ENCODE results near the gene RAVER1.
"Not testable (repeated sequence)": the region's sequence is repeated elsewhere in the genome, so short reads cannot be mapped to it uniquely, and the experiment has no call there.

RAVER1 gene, protein sequence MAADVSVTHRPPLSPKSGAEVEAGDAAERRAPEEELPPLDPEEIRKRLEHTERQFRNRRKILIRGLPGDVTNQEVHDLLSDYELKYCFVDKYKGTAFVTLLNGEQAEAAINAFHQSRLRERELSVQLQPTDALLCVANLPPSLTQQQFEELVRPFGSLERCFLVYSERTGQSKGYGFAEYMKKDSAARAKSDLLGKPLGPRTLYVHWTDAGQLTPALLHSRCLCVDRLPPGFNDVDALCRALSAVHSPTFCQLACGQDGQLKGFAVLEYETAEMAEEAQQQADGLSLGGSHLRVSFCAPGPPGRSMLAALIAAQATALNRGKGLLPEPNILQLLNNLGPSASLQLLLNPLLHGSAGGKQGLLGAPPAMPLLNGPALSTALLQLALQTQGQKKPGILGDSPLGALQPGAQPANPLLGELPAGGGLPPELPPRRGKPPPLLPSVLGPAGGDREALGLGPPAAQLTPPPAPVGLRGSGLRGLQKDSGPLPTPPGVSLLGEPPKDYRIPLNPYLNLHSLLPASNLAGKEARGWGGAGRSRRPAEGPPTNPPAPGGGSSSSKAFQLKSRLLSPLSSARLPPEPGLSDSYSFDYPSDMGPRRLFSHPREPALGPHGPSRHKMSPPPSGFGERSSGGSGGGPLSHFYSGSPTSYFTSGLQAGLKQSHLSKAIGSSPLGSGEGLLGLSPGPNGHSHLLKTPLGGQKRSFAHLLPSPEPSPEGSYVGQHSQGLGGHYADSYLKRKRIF

DNA sequence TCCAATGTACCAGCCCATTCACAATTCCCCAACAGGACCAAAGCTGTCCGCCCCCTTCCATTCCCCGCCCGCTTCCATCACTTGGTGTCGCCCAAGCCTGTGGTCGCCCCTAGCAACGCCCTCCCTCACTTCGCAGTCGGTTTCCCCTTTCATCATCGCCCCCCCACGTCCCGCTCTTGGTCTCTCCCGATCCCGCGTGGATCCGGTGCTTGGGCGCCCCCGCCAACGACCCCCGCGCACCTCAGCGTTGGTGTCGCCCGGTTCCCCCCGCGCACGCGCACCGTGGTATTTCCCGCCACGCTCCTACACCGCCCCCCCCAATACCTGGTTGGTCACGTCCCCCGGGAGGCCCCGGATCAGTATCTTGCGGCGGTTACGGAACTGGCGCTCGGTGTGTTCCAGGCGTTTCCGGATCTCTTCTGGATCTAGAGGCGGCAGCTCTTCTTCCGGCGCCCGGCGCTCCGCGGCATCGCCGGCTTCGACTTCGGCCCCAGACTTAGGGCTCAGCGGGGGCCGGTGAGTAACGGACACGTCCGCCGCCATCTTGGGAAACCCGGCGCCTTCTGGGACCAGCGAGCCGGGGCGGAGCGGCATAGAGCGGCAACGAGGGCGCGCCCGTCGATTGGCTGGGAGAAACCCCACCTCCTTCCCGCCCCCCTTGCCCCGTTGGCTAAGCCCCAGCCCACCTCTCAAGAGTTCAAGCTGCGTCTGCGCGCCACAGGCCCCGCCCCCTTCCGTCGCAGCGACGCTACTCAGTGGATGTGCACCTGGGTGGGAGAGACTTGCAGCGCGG lies at the start of gene RAVER1:
Gene RAVER1 (minus strand): TSS at position 565 of the 793 bp plus-strand sequence. CDS start 22 bp downstream, at position 543.
- peak; percentile 87 to 92 for DNase-seq

DNA sequence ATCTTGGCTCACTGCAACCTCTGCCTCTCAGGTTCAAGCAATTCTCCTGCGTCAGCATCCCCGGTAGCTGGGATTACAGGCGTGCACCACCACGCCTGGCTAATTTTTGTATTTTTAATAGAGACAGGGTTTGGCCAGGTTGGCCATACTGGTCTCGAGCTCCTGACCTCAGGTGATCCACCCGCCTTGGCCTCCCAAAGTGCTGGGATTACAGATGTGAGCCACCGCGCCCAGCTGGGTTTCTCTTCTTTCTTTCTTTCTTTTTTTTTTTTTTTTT lies 49.8 kb upstream of the RAVER1 start:
- DNase-seq, result not testable (repeated sequence)

DNA sequence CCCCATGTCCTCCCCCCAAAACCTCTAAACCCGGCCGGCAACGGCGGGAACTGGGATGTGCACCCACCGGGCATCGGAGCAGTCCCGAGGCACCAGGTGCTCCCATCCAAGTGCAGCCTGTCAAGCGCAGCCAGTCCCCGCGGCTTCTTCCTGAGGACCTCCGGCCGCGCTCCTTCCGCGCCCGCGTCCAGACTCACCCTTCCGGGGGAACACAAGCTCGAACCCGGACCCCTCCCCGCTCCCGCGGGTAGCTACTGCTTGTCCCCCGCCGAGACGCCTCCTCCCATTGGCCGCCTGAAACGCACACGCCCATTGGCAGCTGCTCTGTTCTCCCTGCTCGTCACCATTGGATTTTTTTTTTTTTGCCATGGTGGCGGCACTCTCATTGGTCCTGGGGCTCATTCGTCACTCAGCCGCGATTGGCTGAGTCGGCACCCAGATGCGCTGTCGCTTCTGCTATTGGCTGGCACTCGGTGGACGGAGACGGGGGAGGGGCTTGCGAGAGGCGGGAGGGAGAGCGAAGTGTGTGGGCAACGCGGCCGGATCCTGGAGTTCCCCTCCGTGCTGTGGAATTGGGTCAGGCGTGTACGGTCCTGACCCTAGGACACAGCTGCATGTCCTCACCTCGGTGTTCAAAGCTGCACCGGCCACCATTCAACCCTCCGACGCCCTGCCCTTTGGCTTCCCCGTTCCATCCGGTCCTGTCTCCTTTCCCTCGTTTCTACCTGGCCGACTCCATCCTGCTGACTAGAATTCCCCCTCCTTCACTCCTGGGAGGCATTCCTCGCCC lies 47.2 kb upstream of the RAVER1 start, which contains the start of gene TYK2:
Gene TYK2 (minus strand): TSS at position 260 of the 790 bp plus-strand sequence. CDS start 2,166 bp downstream, outside the sequence.
- peak; percentile 92 to 97 for DNase-seq

DNA sequence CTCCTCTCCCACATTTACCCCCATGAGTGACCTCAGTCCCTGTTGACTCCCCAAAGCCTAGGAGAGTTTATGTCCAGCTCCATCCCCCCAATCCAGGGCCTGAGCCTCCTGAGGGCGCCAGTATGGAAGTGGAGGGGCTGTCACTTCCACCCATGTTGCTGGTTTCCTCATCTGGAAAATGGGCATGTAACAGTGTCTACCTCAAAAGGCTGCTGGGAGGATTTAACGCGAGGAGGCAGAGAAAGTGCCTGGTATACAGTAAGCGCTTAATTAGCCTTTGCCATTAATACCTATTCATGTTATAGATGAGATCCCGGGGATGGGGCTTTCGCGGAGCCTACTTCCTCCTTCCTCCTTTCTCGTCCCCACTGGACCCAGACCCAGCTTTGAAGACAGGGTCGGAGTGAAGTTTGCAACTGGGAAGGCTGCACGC lies 46.6 kb upstream of the RAVER1 start:
- DNase-seq, result no peak

DNA sequence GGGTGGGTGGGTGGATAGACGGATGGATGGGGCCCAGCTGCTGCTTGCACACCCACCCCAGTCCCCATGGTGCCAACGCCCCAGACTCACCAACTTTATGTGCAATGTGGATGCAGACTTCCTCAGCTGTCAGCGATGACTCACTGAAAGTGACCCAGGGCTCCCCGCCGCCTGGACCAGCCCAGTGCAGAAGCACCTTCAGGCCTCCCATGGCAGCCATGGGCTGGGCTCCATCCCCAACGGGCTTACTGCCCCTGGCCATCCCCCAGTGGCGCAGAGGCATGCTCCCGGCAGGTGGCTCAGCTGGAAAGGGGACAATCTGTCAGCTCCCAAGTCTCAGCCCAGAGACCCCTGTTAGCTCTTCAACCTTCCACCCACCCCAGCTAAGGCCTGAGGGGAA lies 44.8 kb upstream of the RAVER1 start:
- no peak for DNase-seq

DNA sequence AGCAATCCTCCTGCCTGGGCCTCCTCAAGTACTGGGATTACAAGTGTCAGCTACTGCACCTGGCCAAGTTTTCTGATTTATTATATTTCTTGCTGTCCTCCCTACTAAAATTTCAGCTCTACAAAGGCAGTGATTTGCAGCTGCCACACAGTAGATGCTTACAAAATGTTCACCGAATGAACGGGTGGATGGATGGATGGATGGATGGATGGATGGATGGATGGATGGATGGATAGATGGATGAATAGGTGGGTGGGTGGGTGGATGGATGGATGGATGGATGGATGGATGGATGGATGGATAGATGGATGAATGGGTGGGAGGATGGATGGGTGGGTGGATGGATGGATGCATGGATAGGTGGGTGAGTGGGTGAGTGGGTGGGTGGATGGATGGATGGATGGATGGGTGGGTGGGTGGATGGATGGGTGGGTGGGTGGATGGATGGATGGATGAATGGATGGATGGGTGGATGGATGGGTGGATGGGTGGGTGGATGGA lies 43.9 kb upstream of the RAVER1 start:
- not testable (repeated sequence) for DNase-seq

DNA sequence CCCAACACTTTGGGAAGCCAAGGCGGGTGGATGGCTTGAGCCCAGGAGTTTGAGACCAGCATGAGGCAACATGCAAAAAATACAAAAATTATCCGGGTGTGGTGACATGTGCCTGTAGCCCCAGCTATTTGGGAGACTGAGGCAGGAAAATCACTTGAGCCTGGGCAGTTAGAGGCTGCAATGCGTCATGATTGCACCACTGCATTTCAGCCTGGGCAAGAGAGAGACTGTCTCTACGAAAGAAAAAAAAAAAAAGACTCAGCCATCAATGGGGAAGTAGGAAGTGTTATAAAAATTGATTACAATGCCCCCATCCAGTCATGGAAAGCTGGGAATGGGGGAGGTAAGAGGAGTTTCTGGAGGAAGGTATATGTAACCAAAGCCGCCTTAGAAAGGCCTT lies 41.6 kb upstream of the RAVER1 start:
- DNase-seq, result no peak

DNA sequence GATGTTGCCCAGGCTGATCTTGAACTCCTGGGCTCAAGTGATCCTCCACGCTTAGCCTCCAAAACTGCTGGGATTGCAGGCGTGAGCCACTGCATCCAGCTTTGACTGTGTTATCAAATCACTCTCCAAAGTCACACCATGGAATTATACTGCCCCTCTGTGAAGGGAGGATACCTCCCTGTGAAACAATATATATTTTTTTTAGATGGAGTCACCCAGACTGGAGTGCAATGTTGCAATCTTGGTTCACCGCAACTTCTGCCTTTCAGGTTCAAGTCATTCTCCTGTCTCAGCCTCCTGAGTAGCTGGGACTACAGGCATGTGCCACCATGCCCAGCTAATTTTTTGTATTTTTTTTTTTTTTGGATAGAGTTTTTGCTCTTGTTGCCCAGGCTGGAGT lies 39.4 kb upstream of the RAVER1 start:
- peak; percentile 74 to 80 for DNase-seq

DNA sequence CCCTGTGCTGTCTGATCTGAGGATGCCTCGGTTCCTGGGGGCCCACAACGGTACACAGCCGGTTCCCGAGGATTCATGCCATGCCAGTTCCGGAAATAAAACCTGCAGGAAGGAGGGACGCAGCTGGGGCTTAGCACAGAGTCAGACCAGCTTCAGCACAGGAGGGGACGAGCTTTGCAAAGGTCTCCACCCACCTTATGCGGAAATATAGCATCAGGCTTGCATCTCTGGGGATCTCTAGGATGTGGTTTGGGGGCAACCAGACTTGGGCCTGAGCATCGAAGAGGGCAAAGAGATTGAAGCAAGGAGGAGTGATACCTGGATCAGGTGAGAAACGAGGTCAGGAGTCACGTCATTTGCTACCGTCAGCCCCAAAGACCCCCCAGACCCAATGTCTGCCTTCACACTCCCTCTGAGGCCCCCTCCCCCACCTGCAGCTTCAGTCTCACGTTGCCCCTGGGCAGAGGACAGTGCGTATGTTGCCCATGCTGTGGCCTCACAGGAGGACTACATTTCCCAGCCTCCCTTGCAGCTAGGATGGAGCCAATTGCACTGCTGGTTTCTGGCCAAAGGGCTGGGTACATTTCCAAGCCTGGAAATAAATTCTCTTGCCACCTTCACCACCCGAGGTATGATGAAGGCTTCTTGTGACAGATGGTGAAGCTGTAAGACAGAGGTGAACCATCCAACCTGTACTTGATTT lies 34.9 kb upstream of the RAVER1 start:
- no peak for DNase-seq

DNA sequence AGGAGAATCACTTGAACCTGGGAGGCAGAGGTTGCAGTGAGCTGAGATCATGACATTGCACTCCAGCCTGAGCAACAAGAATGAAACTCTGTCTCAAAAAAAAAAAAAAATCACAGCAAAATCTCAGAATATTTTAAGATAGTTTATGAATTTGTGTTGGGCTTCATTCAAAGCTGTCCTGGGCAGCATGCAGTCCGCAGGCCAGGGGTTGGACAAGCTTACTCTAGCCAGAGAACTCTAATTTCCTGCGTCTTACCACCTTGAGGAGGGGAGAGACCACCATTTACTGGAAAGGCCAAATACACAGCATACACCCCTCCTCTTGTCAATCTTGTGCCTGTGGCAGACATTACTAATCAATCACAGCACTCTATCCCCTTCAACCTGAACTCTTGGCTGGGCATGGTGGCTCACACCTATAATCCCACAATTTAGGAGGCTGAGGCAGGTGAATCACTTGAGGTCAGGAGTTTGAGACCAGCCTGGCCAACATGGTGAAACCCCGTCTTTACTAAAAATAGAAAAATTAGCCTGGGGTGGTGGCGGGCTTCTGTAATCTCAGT lies 33.7 kb upstream of the RAVER1 start:
- DNase-seq, result not testable (repeated sequence)

DNA sequence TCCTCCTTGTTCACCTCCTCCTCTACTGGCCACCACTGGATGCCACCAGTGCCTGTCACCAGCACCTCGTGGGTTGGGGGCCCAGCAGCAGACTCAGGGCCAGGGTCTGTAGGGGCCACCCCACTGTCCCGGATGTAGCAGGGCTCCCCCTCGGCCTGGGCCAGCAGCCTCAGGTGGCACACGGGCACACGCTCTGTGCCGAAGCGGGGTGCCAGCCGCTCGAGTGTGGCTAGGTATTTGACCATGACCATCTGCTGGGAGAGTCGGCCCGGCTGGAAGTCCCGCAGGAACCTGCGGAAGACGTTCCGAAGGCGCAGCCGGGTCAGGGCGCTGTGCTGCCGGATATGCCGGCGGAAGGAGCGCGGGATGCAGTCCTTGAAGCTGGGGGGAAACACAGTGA lies 32.2 kb upstream of the RAVER1 start:
- no peak for DNase-seq

DNA sequence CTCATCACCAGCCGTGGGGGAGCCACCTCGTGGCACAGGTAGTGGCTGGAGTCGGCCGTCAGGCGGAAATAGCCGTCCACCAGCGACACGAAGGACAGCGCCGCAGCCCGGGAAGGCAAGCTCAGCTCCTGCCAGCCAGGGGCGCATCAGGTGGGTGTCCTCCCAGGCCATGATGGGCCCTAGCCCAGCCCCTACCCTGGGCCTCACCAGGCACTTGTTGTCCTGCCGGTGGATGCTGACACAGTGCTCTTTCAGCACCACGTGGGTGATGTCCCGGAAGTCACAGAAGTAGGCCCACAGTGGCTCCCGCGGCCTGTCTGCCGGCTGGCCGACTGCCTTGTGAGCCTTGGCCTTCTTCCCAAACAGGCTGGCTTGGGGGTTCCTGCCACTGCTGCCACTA lies 31.3 kb upstream of the RAVER1 start:
- DNase-seq, result no peak

DNA sequence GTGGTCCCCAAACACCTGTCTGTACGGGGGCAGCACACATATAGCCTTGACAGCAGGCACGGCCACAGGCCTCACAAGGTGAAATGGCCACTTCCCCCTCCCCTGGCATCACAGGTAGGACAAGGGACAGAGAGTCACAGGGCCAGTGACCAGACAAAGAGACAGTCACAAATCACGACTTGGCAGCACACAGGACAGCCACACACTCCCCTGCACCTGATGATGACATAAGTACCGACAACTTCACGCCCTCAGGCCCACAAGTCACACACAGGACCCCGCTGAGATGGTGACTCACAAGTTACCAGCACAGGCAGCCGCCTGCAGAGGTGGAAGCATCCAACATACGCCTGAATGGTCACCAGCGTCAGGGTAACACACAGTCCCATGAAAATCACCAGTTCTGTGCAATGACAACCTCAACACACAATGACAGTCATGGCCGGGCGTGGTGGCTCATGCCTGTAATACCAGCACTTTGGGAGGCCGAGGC lies 30.5 kb upstream of the RAVER1 start:
- no peak for DNase-seq

DNA sequence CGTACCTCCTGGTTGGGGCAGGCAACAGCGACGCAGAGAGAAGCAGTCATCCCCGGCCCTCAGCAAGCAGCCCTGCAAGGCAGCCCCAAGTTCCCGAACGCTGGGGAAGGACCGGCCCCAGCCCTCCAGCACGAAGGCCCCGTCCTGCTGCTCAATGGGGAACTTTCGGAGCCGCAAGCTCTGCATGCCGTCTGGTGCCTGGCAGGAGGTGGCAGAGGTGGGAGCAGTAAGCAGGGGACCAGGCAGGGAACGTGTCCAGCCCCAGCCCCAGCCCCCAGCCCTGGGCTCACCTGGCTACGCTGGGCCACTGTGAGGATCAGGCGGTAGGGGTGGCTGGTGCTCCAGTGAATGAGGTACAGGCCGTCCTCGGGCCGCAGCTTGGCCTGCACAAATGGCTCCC lies 28.9 kb upstream of the RAVER1 start:
- no peak for DNase-seq

DNA sequence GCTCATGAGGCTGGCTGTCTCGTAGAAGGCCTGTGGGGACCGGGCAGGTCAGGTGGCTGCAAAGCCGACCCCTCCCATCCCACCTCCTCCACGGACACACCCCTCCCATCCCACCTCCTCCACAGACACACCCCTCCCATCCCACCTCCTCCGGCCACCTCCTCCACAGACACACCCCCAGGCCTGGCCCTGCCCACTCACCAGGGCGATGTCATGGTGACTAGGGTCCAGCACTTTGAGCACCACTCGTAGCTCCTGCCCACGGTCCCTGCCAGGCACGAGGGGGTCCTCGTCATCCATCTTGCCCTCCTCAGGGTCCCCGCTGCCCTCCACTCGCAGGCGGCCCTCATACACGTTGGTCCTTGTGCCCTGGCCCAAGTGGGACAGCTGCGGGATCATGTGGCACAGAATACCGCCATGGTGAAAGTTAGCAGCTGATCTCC lies 28.3 kb upstream of the RAVER1 start:
- no peak for DNase-seq

DNA sequence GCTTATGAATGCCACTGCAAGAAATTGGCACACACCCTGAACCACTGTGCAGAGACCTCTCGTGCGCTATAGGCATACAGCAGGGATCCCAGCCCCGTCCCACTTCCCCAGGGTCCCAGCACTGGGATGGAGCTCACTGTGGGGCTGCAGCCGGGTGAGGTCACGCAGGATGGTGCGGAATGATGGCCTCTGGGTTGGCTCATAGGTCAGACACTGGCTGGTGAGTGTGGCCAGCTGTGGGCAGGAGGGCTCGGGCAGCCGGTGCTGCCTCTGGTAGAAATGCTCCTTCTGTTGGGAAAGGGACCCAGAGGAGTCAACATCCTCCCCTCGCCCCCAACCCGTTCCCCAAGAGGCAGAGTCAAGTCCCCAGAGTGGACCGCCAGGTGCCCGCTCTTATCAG lies 23.1 kb upstream of the RAVER1 start:
- DNase-seq, result no peak

DNA sequence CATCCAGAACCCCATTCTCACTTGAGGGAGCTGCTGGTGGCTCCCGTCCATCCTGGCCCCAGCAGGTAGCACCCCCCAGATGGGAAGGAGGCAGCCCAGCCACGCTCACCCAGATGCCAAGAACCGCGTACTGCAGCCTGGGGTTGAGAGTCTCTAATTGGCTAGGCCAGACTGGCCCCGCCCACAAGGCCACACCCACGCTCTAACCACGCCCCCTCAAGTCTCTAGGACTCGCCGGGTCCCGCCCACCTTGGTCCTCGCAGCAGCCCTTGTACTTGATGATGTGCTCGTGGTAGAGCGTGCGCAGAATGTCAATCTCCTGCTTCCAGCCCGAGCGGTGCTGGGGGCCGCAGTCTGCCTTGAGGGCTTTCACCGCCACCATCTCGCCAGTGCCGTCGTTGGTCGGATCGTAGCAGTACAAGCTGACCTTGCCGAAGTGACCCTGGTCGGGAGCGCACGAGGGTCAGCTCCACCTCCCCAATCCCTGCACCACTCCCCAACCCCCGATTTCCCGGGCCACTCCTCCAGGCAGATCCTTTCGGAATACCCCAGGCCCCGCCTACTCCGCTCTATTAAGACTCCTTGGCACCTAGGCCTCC lies 20.6 kb upstream of the RAVER1 start:
- no peak for DNase-seq

DNA sequence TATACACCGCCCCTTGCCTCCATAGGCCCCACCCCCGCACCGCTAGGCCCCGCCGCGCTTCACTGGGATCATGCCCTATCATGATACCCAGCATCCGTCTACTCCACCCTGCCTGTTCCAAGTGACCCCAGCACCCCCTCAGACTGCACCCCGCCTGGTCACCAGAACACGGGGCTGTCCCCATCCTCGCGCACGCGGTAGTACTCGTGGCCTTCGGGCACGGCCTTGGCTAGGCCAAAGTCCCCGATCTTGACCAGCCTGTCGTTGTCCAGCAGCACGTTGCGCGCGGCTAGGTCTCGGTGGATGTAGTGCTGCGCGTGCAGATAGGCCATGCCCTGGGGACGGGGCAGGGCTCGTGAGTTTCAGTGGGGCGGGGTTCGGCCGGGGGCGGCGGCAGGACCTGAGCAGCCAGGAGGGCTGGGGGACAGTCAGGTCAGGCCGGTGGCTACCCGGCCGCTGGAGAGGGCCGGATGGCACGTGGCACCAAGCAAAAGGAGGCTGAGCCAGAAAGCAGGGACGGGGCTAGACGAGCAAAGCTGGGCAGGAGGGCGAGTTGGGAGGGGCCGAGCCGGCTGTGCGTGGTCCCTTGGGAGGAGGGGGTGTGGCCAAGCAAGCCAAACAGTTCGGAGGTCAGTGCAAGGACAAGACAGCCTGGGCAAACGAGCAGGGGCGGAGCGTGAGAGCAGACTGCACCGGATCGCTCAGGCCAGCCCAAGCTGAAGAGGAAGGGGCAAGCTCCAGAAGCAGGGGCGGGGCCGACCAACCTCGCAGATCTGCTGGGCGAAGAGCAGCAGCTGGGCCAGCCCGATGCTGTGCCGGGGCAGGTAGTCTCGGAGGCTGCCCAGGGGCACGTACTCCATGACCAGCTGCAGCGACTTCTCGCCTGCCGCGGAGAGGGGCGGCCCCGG lies 19.7 kb upstream of the RAVER1 start:
- DNase-seq, result no peak

DNA sequence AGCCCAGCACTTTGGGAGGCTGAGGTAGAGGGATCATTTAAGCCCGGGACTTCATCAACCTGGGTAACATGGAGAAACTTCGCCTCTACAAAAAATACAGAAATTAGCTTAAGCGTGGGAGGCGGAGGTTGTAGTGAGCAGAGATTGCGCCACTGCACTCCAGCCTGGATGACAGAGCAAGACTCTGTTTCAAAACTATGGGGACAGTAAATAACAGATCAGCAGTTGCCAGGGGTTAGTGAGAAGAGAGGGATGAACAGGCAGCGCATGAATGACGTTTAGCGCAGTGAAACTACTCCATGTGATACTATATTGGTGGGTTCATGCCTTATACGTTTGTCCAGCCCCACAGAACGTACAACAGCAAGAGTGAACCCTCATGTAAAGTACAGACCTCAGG lies 13.2 kb upstream of the RAVER1 start:
- peak; percentile 84 to 87 for DNase-seq

DNA sequence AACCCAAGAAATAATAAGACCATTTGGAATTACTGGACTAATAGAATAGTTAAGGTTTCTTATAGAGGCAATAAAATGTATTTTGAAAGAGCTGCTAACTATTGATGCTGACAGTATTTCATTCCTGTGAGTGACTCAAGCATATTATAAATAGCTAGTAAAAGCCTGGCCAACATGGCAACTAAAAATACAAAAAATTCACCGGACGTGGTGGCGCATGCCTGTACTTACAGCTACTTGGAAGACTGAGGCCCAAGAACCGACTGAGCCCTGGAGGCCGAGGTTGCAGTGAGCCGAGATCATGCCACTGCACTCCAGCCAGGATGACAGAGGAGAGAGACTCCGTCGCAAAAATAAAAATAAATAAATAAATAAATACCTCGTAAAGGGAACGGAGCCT lies 11.5 kb upstream of the RAVER1 start:
- no peak for DNase-seq

Data from AML-193 (cell line).